ENCODE data around the gene SPATC1L.

The SPATC1L gene

DNA sequence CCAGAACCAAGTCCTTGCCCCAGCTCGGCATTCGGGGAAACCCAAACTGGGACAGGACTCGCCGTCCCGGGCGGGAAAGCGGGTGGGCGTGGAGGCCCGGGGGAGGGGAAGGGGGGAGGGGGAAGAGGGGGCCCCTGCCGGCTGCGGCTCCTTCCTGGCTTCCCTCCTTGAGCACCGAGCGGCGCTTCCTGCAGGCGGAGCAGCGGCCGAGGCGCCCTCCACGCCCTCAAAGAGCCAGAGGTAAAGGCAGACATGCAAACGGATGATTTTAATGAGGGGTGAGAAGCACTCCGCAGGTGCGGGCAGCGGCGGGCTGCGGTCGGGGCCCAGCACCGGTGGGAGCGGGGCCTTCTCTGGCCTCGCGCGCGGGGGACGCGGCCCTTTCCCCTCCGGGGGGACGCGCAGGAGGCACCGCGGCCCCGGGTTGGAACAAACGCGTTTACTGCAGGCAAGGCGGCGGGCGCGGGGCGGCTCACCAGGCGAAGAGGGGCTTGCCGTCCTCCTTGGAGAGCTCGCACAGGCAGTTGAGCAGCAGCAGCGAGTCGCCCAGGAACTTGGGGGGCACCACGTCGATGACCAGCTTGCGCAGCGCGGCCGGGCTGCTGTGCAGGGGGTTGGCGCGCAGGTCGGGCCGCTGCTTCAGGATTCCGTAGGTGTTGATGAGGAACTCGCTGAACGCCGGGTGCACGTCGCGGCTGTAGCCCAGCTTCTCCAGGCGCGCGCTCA lies 23.2 kb downstream of the SPATC1L start:
- peak; percentile 16 for DNase-seq

DNA sequence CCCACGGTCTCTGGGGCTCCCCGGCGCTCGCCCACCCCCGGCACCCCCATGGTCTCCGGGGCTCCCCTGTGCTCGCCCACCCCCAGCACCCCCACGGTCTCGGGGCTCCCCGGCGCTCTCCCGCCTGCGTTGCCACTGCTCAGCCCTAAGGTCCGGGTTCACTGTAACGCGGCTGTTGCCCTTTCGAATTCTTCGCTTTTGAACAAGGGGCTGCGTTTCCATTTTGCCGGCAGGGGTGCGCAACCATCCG lies 23.7 kb downstream of the SPATC1L start:
- DNase-seq: no peak

DNA sequence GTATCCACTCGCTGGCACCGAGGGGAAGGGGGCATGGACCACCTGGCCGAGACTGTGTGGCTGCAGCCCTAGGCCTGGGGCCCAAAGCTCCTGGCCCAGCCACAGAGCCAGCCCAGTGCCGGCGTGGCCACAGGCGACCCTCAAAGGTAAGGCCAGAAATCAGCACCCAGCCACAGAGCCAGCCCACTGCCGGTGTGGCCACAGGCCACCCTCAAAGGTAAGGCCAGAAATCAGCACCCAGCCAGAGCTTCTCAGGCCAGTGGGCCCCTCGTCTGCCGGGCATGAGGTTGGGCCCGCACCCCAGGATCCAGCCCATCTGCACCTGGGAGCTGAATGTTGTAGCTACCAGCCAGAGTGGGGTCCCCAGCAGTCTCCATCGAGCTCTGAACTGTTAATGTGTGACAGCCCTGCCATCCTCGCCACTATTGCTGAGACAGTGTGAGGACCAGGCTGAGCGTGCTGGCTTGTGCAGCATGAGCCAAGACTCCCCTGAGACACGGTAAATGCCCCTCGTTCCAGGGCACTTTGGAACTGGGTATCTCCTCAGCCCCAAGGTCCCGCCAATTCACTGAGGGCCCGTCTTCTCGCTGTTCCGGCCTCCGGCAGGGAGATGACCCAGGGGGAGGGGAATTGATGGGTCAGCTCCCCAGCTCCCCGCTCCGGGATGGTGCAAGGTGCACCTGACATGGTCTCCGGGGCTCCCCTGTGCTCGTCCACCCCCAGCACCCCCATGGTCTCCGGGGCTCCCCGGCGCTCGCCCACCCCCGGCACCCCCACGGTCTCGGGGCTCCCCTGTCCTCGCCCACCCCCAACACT lies 24.2 kb downstream of the SPATC1L start:
- DNase-seq: no peak

DNA sequence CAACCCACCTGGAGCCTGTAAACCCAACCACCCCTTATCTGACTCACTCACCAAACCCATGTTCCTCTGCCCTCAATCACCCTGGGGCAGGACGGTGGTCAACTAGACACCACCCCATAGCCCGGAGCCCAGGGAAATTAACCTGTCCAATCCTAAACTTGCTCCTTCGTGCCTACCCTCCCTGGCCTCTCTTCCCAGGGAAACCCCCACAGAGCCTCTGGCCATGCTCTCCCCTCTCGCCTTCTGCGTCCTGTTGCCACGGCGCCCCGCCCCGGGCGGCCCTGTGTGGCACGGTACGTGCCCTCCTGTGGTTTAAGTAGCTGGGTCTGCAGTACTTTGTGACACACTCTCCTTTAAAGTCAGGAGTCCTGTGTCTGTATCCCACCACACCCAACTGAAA lies 24.9 kb downstream of the SPATC1L start:
- no peak for DNase-seq

DNA sequence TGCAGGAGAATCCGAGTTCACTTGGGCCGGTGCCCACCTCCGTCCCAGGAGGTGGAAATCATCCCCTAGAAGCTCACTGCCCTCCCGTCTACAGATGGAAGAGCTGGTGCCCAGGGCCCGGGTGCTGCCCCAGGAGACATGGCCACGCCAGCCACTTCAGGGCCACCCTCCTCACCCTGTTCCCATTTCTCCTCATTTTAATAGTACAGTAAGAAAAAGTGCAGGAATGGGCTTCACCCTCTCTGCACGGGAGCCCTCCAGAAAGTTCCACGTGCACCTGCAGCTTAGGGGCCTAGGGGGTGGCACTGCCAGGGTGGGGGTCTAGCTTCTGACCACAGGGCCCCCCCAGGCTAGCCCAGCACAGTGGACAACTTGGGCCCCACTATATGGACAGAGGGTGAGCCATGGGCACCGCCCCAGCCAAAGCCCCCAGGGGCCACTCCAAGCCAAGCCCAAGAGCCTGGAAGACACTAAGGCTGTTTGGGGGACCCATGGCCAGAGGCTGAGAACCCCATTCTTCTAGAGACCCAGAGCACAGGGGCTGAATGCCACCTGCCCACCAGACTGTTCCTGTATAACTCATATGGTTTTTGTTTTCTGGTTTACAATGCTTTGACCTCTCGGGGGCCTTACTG lies 25.5 kb downstream of the SPATC1L start:
- no peak for DNase-seq

DNA sequence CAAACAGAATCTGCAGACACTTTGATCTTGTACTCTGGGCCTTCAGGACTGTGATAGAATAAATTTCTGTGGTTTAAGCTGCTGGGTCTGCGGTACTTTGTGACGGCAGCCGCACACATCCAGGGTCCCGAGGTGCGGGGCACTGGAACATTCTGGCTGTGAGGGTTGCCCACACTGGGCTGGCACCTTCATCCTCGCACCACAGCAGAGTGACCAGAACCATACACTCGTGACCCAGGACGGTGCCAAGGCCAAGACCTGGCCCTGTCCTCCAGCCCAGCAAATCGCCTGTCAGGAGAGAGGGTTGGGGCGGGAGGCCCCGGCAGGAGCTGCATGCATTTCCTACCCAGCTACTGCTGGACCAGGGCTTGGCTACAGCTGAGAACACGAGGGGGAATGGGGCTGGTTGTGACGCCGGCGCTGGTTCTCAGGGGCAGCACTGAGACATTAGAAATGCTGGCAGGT lies 26.2 kb downstream of the SPATC1L start:
- DNase-seq: no peak

DNA sequence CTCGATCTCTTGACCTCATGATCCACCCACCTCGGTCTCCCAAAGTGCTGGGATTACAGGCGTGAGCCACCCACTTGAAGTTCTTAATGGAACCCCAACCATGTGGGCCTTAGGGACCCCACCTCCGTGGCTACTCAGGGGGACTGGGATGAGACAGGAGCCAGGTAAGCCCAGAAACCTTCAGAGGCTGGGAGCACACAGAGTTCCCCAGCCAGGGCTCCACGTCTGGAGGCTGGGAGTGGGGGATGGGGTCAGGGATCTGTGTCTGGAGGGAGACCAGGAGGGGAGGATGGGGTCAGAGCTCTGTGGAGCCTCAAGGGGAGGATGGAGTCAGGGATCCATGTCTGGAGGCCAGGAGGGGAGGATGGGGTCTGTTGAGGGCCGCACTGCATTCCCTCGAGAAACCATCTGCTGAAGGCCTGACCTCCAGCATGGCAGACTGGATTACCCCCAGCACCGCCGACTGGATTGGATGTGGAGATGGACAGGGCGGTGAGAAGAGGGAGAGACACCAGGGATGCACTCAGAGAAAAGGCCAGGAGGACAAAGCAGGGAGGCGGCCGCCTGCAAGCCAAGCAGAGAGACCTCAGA lies 26.8 kb downstream of the SPATC1L start:
- no peak for DNase-seq

DNA sequence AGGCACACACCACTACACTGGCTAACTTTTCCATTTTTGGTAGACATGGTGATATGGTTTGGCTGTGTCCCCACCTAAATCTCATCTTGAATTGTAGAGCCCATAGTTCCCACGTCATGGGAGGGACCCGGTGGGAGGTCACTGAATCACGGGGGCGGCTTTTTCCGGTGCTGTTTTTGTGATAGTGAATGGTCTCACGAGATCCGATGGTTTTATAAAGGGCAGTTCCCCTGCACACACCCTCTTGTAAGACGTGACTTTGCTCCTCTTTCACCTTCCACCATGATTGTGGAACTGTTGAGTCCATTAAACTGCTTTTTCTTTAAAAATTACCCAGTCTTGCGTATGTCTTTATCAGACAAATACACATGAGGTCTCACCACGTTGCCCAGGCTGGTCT lies 27.6 kb downstream of the SPATC1L start:
- DNase-seq: no peak

DNA sequence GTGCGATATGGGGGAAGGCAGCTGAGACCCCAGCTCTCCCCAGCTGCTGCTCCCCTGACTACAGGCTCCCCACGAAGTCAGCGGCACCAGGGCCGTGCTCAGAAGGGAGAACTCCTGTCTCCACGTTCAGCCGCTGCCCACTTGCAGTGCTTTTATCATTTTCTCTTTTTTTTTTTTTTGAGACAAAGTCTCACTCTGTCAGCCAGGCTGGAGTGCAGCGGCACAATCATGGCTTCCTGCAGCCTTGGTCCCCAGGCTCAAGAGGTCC lies 27.9 kb downstream of the SPATC1L start:
- no peak for DNase-seq

DNA sequence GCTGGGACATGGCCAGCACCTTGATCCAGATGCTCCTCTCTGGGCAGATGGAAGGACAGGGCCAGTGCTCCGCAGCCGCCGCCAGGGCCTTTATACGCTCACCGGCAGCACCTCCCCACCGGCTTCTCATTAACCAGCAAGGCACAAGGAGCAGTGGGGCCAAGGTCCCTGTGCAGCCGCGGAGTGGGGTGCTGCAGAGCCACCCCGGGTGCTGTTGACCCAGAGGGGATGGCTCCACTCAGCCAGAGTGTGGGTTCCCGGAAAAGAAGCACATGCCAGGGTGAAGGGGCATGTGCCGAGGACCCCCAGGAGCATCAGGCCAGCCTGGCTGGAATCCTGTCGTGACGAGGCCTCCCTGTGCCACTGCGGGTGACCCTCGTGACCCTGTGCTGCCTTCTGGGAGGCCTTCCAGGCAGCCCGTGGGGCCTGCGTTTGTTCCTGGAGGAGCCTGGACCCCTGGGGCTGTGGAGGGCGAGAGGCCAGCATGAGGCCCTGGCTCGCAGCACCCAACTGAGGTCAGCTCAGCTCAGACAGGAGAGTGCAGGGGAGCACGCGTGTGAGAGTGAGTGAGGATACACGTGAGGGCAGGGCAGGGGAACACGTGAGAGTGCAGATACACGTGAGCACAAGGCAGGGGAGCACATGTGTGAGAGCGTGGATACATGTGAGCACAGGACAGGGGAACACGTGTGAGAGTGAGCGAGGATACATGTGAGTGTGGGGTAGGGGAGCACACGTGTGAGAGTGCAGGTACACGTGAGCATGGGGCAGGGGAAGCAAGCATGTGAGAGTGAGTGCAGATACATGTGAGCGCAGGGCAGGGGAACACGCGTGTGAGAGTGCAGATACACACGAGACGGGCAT lies 28.5 kb downstream of the SPATC1L start, which contains the start of gene FTCD:
FTCD (minus strand) TSS at position 66 of the 864 bp plus-strand sequence; CDS start at position 10, 56 bp downstream.
- peak; percentile 13 for DNase-seq

DNA sequence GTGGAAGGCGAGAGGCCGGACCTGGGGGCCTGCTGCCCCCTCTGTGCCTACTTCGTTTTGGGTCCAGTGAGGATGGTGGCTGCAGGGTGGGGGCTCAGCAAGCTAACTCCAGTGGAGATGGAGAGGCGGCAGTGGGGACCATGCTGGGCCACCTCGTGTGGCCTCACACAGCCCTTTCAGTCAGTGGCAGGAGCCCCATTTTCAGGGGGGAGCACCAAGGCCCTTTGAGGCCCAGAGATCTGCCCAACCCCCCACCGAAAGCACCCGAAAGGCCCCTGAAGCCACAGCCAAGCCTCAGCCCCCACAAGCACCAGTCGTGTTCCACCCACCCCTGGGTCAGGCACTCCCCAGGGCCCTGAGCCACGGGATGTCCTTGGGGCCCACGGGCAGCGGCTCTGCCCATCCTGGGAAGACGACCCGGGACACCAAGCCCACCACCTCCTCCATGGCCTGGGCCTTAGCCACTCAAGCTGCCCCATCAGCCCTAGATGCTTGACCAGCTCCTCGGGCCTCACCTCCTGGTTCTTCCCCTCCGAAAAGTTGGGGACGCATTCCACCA lies 29.2 kb downstream of the SPATC1L start:
- peak; percentile 11 for DNase-seq

DNA sequence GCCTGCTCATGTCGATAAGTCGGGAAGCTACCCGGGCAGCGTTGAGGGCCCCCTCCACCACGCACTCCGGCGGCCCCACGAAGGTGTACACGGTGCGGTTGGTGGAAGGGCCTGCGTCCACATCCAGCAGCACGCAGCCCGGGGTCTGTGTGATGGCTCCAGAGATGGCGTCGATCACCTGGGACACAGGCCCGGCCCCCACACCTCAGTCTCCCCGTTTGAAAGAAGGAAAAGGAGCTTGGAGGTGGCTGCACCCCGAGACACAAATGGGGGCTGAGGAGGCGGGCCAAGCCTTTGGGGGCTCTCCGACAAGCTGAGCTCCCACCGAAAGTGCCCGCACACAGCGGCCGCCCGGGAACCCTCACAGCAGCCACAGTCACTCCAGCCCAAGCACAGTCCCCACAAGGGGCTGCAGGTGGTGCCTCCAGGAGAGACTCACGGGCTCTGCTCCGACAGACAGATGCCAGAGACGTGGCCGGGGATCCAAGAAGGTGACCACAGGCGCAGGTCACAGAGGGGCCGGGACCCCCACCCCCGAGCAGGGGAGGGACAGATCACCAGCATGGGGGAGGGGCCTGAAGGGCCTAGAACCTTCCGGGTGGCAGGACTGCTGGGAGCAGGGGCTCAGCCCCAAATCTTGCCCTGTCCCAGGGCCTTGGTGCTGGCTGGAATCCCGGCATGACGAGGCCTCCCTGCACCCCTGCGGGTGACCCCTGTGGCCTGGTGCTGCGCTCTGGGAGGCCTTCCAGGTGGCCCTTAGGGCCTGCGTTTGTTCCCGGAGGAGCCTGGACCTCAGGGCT lies 29.9 kb downstream of the SPATC1L start:
- DNase-seq: peak; percentile 11

DNA sequence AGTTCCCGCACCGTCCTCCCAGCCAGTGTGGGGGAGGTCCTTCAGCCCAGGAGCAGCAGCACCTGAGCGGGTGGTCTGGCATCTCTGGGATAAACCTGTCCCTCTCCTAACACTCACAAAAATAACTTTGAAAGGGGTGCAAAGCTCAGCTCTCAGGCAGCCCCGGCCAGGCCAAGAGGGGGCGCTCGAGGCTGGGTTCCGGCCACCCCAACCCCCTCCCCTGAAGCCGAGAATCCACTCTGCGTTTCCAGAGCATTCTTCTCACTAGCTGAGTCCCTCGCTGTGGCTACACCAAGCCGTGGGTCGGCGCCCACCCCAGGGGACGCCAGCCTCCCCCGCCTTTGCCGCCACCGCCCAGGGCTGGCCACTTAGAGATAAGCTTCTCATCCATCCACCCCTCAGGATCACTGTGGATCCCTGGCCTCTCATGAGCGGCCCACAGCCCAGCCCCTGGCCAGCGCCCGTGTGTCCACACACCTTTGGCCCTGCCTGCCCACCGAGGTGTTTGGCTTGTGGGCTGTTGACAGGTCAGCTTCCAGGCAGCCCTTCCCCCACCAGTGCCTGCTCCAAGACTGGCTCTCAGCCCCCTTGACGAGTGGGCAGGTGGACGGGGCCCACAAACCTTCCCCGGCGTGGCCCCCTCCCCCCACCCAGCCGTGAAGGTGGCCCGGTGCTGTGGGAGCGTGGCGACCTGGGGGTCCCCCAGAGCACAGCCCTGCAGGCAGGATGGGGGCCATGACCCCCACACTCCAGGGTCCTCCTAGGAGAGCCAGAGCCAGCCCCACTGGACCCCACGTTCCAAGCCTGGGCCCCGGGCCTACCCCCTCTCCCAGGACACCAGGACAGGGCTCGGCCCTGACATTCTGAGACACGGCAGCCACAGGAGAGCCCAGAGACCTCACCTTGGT lies 30.8 kb downstream of the SPATC1L start:
- peak; percentile 12 for DNase-seq

DNA sequence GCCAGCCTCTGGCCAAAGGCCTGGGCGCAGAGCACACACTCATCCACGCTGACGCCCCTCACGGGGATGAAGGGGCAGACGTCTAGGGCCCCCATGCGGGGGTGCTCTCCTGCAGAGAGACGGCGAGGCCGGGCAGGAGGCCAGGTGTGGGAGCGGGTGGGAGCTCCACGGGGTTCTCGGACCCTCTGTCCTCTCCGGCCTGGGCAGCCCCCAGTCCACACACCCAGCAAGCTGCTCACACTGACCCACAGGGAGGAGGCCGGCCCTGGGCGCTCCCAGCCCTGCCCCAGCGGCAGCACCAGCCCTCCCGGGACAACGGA lies 31.4 kb downstream of the SPATC1L start:
- DNase-seq: no peak

DNA sequence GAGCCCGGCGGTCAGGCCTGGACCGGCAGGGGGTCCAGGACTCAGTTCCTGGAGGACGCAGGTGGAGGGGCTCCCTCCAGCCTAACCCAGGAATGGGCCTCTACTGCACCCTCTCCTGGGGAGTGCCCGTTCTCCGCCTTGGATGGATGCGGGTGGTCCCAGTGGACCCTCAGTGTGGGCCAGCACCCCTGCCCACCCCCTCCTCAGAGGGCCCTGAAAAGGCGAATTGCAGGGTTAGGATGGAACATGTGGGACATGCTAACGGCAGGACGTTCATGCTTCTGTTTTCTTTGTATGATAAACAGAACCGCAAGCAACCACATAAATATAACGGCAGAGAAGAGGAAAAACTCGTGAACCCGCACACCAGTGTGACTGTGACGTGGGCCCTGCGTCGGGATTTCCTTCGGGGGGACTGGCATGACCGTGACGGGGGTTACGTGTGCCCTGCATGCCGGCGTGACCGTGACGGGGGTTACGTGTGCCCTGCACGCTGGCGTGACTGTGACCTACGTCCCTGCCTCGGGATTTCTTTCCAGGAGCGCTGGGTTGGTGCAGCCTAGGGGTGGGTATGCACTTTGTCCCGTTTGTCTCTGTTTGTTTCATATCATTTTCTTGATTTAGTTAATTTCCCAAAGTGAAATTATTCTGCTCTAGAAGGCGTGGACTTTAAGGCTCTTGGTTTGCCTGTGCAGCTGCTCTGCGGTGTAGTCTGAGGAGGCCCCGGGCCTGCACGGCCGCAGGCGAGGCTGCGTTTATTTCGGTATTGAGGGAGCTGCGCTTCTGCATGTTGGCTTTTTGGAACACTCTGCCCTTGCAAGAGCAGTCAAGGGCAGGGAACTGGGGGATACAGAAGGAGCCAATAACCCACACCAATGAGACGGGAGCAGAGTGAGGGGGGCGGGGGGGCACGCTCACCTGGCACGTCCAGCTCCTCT lies 32.0 kb downstream of the SPATC1L start:
- no peak for DNase-seq

DNA sequence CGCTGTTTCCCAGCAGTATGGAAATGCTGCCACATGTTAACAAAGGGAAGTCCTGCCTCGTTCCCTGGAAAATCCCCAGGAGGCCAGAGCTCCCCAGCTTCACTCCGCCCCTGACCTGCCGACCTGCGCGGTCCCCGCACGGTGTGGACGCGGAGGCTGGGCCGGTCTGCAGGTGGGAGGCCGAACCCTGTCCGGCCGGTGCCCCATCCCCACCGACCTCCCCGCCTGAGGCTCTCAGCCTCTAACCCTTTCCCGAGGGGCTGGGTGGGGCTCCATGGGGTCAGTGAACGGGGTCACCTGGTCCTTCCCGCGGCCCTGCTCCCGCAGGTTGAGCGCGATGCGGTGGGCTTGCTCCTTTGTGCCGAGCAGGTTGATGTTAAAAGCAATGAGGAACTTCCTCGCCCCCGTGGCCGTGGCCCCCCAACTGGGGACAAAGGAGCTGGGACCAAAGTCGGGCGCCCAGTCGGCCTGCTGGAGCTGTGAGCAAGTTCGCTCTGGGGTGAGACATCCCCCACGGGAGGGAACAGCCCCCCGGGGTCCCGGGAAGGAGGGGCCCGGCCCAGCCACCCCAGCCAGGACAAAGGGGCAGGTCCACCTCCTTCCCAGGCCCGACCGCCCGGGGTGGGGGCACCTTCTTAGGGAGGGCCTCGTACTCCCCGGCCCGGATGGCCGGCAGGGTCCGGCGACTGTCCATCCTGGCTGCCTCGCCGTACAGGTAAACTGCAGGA lies 32.8 kb downstream of the SPATC1L start:
- peak; percentile 14 for DNase-seq

DNA sequence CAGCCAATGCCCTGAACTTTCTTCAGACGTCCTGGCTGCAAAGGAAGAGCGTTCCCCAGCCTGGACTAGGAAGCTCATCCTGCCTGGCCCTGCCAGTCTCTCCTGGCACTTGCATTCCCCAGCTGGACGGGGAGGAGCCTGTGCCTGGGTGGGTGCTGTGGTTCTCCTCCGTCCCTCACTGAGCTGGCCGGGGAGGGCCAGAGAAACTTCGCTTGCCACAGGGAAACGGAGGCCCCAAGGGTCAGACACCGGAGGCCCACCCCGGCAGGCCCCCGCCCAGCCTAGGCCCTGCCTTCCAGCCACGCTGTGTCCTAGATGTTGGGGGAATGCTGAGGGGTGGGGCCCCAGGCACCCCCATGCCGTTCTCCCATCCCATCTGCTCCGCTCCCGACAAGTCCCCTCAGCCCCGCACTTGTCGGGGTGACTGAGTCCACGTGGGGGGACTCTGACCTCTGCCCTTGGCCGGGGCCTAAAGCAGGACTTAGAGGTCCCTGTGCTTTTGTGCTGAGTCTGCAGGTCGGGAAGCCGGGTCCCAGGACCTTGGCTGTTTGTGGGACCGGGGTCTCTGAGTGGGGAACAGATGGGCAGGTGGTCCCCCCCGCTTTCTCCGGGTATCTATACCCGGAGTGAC lies 33.7 kb downstream of the SPATC1L start:
- no peak for DNase-seq

DNA sequence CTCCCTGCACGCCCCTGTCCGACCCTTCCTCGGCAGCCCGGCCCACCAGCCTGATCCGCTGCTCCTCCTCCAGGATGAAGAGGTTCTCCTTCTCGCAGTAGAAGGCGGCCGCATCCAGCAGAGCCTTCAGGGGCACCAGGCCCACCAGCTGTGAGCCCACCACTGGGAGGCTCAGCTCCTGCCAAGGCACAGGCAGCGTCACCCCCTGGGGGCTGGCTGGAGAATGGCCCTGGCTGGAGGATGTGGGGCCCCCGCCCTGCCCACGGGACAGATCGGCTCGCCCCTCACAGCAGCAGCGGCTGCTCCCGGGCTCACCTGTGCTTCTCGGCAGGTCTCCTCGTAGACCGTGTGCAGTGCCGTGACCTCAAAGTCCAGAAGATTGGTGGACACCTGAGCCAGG lies 34.2 kb downstream of the SPATC1L start:
- no peak for DNase-seq
